Fibroblast of villous mesenchyme (primary cell): ENCODE measurements around the gene INTS1. TPM values are rescaled to one million over a fixed set of nuclear protein-coding genes. Genes with fewer than 3 reads are reported as not detected.

Experiments
- DNase-seq: peaks from one replicate; pipeline ENCODE4 v3.0.0-alpha.2; 2010; ENCODE audit warnings: low read depth
- H3K4me3 ChIP-seq: 2 replicates; pipeline ENCODE4 v1.5.1; 2011; ENCODE audit warnings: low read depth, mild to moderate bottlenecking, low read length
- total RNA-seq: library from RNA; depleted of rRNA; stranded (reverse); fragments of >200 nt; gene quantifications from 2 replicates; pipeline ENCODE4 v1.2.3, GENCODE V29; 2012
- TF ChIP-seq, protein P1 (sequence below): IDR thresholded peaks from 2 replicates; pipeline ENCODE4 v1.5.1; 2012; ENCODE audit warnings: low read depth, mild to moderate bottlenecking, low read length; ENCODE audit not compliant: insufficient read depth

INTS1 gene
- total RNA-seq, 1 donor: 45.3 TPM

GRCh38 chr7:1545417-1546246, 41.4 kb upstream of the INTS1 start:
- TF ChIP-seq, protein P1, sequence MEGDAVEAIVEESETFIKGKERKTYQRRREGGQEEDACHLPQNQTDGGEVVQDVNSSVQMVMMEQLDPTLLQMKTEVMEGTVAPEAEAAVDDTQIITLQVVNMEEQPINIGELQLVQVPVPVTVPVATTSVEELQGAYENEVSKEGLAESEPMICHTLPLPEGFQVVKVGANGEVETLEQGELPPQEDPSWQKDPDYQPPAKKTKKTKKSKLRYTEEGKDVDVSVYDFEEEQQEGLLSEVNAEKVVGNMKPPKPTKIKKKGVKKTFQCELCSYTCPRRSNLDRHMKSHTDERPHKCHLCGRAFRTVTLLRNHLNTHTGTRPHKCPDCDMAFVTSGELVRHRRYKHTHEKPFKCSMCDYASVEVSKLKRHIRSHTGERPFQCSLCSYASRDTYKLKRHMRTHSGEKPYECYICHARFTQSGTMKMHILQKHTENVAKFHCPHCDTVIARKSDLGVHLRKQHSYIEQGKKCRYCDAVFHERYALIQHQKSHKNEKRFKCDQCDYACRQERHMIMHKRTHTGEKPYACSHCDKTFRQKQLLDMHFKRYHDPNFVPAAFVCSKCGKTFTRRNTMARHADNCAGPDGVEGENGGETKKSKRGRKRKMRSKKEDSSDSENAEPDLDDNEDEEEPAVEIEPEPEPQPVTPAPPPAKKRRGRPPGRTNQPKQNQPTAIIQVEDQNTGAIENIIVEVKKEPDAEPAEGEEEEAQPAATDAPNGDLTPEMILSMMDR: no peak
- no peak for DNase-seq
- H3K4me3 ChIP-seq: no peak overlapping the region

GRCh38 chr7:1544896-1545416, 40.8 kb upstream of the INTS1 start:
- no peak for DNase-seq
- no peak overlapping the region for H3K4me3 ChIP-seq
- TF ChIP-seq, protein P1: no peak

- DNase-seq: no peak
- H3K4me3 ChIP-seq: no peak overlapping the region
- TF ChIP-seq, protein P1: no peak
These were observed 40.1 kb upstream of the INTS1 start for GRCh38 chr7:1544178-1544895.

- DNase-seq: no peak
- H3K4me3 ChIP-seq: no peak overlapping the region
- TF ChIP-seq, protein P1: no peak
These were observed 39.6 kb upstream of the INTS1 start for GRCh38 chr7:1543826-1544177.

GRCh38 chr7:1542841-1543747, 38.9 kb upstream of the INTS1 start:
- TF ChIP-seq, protein P1: no peak
- no peak for DNase-seq
- H3K4me3 ChIP-seq: no peak overlapping the region

GRCh38 chr7:1542329-1542728, 38.1 kb upstream of the INTS1 start:
- TF ChIP-seq, protein P1: no peak
- no peak overlapping the region for H3K4me3 ChIP-seq
- DNase-seq: no peak
